IMR-90 (cell line): Measurements from ENCODE around the gene FUBP1. TPM values are rescaled to one million over a fixed set of nuclear protein-coding genes. Genes with fewer than 3 reads are reported as not detected.

ENCODE experiments used
- ATAC-seq: fragments of 200-7000 bp; cut with Tn5 transposase; 2 replicates; pipeline ENCODE4 v1.9.1; 2020; ENCODE audit warnings: low read depth, mild to moderate bottlenecking, moderate library complexity
- Bru-seq: library from RNA; stranded (reverse); fragments of 400-500 nt; gene quantifications from one replicate; lab custom pipeline; 2021; lab: Mats Ljungman, UMichigan
- BruChase-seq, 2 experiments: library from RNA; stranded (reverse); fragments of 400-500 nt; gene quantifications; one replicate each; lab custom pipeline; 2021; lab: Mats Ljungman, UMichigan
- BruUV-seq: library from RNA; stranded (reverse); fragments of 400-500 nt; replicated peaks from 2 replicates; lab custom pipeline; 2021; lab: Mats Ljungman, UMichigan
- CTCF ChIA-PET: fragments of 300-600 bp; formaldehyde crosslinking; extraction: SDS; loops from one replicate; lab custom pipeline; 2021; ENCODE audit warnings: antibody characterized with exemption; lab: Yijun Ruan, JAX
- POLR2A ChIA-PET: fragments of 300-600 bp; sonication (Branson Sonifier 250); formaldehyde crosslinking; loops from one replicate; lab custom pipeline; 2022; ENCODE audit warnings: antibody characterized with exemption; ENCODE audit not compliant: unreplicated experiment; lab: Charles Lee
- DNase-seq: peaks from one replicate; pipeline ENCODE4 v3.0.0; 2013
- H2AFZ ChIP-seq: replicated peaks from 2 replicates; pipeline ENCODE3; 2013; ENCODE audit warnings: low read length, mild to moderate bottlenecking; ENCODE audit not compliant: poor library complexity
- H2AK5ac ChIP-seq: 2 replicates; pipeline ENCODE4 v1.6.1; 2013; ENCODE audit warnings: low read depth, low read length, inconsistent platforms
- H2AK9ac ChIP-seq: replicated peaks from 2 replicates; pipeline ENCODE3; 2013; ENCODE audit warnings: mild to moderate bottlenecking, low read depth, low read length, moderate library complexity; ENCODE audit not compliant: poor library complexity
- H2BK120ac ChIP-seq: 2 replicates; pipeline ENCODE4 v1.6.1; 2013; ENCODE audit warnings: low read depth, low read length, inconsistent platforms
- H2BK15ac ChIP-seq: 3 replicates; pipeline ENCODE4 v1.6.1; 2013; ENCODE audit warnings: low read depth, low read length, inconsistent platforms
- H2BK20ac ChIP-seq: 2 replicates; pipeline ENCODE4 v1.6.1; 2013; ENCODE audit warnings: low read depth, mild to moderate bottlenecking, inconsistent platforms, low read length, moderate library complexity
- H2BK5ac ChIP-seq: 2 replicates; pipeline ENCODE4 v1.6.1; 2013; ENCODE audit warnings: mild to moderate bottlenecking, low read depth, low read length, inconsistent platforms; ENCODE audit not compliant: poor library complexity, severe bottlenecking
- H3K14ac ChIP-seq: replicated peaks from 2 replicates; pipeline ENCODE4 v1.6.1; 2013; ENCODE audit warnings: low read depth, low read length, inconsistent platforms
- H3K18ac ChIP-seq: 2 replicates; pipeline ENCODE4 v1.6.1; 2013; ENCODE audit warnings: low read depth, low read length, control low read depth
- H3K23ac ChIP-seq: 2 replicates; pipeline ENCODE4 v1.6.1; 2013; ENCODE audit warnings: low read depth, low read length, inconsistent platforms
- H3K27ac ChIP-seq: 2 replicates; pipeline ENCODE4 v1.5.1; 2013; ENCODE audit warnings: mild to moderate bottlenecking, control low read depth, low read length; ENCODE audit not compliant: insufficient read depth
- H3K27me3 ChIP-seq: 2 replicates; pipeline ENCODE4 v1.6.1; 2013; ENCODE audit warnings: low read length; ENCODE audit not compliant: control insufficient read depth, insufficient read depth
- H3K36me3 ChIP-seq: 2 replicates; pipeline ENCODE4 v1.6.1; 2013; ENCODE audit warnings: low read length, mixed read lengths; ENCODE audit not compliant: control insufficient read depth, insufficient read depth
- H3K4ac ChIP-seq: 2 replicates; pipeline ENCODE4 v1.6.1; 2013; ENCODE audit warnings: low read depth, low read length, inconsistent platforms
- H3K4me1 ChIP-seq: 2 replicates; pipeline ENCODE4 v1.6.1; 2013; ENCODE audit warnings: low read length, mixed read lengths; ENCODE audit not compliant: control insufficient read depth, insufficient read depth
- H3K4me2 ChIP-seq: 2 replicates; pipeline ENCODE4 v1.6.1; 2013; ENCODE audit warnings: low read depth, mild to moderate bottlenecking, control low read depth, low read length, moderate library complexity
- H3K4me3 ChIP-seq: 2 replicates; pipeline ENCODE4 v1.5.1; 2013; ENCODE audit warnings: low read depth, mild to moderate bottlenecking, control low read depth, low read length, moderate library complexity; ENCODE audit not compliant: insufficient read depth
- H3K56ac ChIP-seq: 2 replicates; pipeline ENCODE4 v1.6.1; 2013; ENCODE audit warnings: low read length, inconsistent platforms; ENCODE audit not compliant: insufficient read depth; ENCODE audit errors: extremely low read depth
- H3K79me1 ChIP-seq, 2 experiments: 2 replicates each; pipeline ENCODE4 v1.6.1; 2013; ENCODE audit warnings: low read length in 2 of 2, inconsistent platforms in 1 of 2, low read depth in 1 of 2
- H3K9ac ChIP-seq: 2 replicates; pipeline ENCODE4 v1.6.1; 2013; ENCODE audit warnings: low read depth, low read length, control low read depth
- H3K9me1 ChIP-seq: 2 replicates; pipeline ENCODE4 v1.6.1; 2013; ENCODE audit warnings: low read length, inconsistent platforms; ENCODE audit not compliant: insufficient read depth
- H3K9me3 ChIP-seq: 2 replicates; pipeline ENCODE4 v1.6.1; 2013; ENCODE audit warnings: low read length; ENCODE audit not compliant: control insufficient read depth, insufficient read depth
- H4K20me1 ChIP-seq: 2 replicates; pipeline ENCODE4 v1.6.1; 2013; ENCODE audit warnings: low read length, inconsistent platforms; ENCODE audit not compliant: insufficient read depth
- H4K5ac ChIP-seq: 2 replicates; pipeline ENCODE4 v1.6.1; 2013; ENCODE audit warnings: mild to moderate bottlenecking, low read depth, low read length, control low read depth
- H4K8ac ChIP-seq, 2 experiments: 2 replicates each; pipeline ENCODE4 v1.6.1; 2013; ENCODE audit warnings: low read depth in 2 of 2, low read length in 2 of 2, control low read depth in 1 of 2, inconsistent platforms in 1 of 2
- H4K91ac ChIP-seq: 2 replicates; pipeline ENCODE4 v1.6.1; 2013; ENCODE audit warnings: low read depth, low read length, inconsistent platforms; ENCODE audit not compliant: insufficient read depth
- BHLHE40 ChIP-seq: fragments of 150-350 bp; IDR thresholded peaks from 2 replicates; pipeline ENCODE4 v1.6.1; 2016; ENCODE audit warnings: mild to moderate bottlenecking, low read depth, low read length
- CTCF ChIP-seq: conservative IDR thresholded peaks from 2 replicates; pipeline ENCODE4 v1.5.1; 2012; ENCODE audit warnings: mild to moderate bottlenecking, low read depth, low read length, improper control_type of control experiment
- MAZ ChIP-seq: IDR thresholded peaks from 2 replicates; pipeline ENCODE4 v1.6.1; 2012; ENCODE audit warnings: low read depth, mild to moderate bottlenecking, low read length, improper control_type of control experiment, moderate library complexity, borderline replicate concordance
- NFE2L2 ChIP-seq: fragments of 150-350 bp; IDR thresholded peaks from 2 replicates; pipeline ENCODE4 v1.6.1; 2016; ENCODE audit warnings: low read depth, mild to moderate bottlenecking, low read length
- RCOR1 ChIP-seq: IDR thresholded peaks from 2 replicates; pipeline ENCODE4 v1.6.1; 2012; ENCODE audit warnings: mild to moderate bottlenecking, low read length, improper control_type of control experiment; ENCODE audit not compliant: insufficient replicate concordance
- SMC3 ChIP-seq: fragments of 150-350 bp; IDR thresholded peaks from 2 replicates; pipeline ENCODE4 v1.6.1; 2016; ENCODE audit warnings: low read depth, mild to moderate bottlenecking, antibody characterized with exemption, low read length, moderate library complexity
- WGBS, 2 experiments: methylation state at CpG; one replicate each; pipeline versions ENCODE4 v1.1.5 to v1.1.7; 2013; ENCODE audit warnings: missing lambda C conversion rate in 2 of 2; ENCODE audit not compliant: insufficient read length in 1 of 2; ENCODE audit errors: extremely low coverage in 2 of 2; 5-methylcytosine and 5-hydroxymethylcytosine counted together
- dilution Hi-C: fragments of 300-500 bp; cut with HindIII; formaldehyde crosslinking; loops from one replicate; pipeline ENCODE4 v1.14.3; 2018; ENCODE audit warnings: low sequenced_read_pairs; ENCODE audit not compliant: unreplicated experiment
- in situ Hi-C: fragments of 300-500 bp; cut with MboI; formaldehyde crosslinking; loops from 3 replicates; pipeline ENCODE4 v1.14.3; 2019; ENCODE audit warnings: low sequenced_read_pairs, inconsistent platforms, mixed read lengths
- intact Hi-C: fragments of 100-400 bp; cut with micrococcal nuclease; formaldehyde crosslinking; loops from 2 replicates; pipeline ENCODE4 v1.10.0; 2022
- long read RNA-seq: library from polyadenylated mRNA; unstranded; transcript quantifications from one replicate; pipeline ENCODE4 v2.0.0, GENCODE V29; 2021; ENCODE audit not compliant: unreplicated experiment
- polyA plus RNA-seq, 3 experiments: library from polyadenylated mRNA; depleted of rRNA; stranded (reverse); fragments of >200 nt; gene quantifications; 2 replicates each; pipeline ENCODE4 v1.2.3, GENCODE V29; 2012; ENCODE audit warnings: low replicate concordance in 1 of 3
- total RNA-seq: library from RNA; depleted of rRNA; stranded (reverse); fragments of >200 nt; gene quantifications from 2 replicates; pipeline ENCODE4 v1.2.3, GENCODE V29; 2012; rRNA removed
- TF ChIP-seq, protein P1 (sequence below): fragments of 150-350 bp; IDR thresholded peaks from 2 replicates; pipeline ENCODE4 v1.6.1; 2016; ENCODE audit warnings: low read depth, mild to moderate bottlenecking, low read length, moderate library complexity, borderline replicate concordance

Gene FUBP1, protein sequence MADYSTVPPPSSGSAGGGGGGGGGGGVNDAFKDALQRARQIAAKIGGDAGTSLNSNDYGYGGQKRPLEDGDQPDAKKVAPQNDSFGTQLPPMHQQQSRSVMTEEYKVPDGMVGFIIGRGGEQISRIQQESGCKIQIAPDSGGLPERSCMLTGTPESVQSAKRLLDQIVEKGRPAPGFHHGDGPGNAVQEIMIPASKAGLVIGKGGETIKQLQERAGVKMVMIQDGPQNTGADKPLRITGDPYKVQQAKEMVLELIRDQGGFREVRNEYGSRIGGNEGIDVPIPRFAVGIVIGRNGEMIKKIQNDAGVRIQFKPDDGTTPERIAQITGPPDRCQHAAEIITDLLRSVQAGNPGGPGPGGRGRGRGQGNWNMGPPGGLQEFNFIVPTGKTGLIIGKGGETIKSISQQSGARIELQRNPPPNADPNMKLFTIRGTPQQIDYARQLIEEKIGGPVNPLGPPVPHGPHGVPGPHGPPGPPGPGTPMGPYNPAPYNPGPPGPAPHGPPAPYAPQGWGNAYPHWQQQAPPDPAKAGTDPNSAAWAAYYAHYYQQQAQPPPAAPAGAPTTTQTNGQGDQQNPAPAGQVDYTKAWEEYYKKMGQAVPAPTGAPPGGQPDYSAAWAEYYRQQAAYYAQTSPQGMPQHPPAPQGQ
- total RNA-seq (129 and 165 TPM in 2 replicates), polyA plus RNA-seq (2012; rRNA removed) (74.7 and 94.7 TPM in 2 replicates), Bru-seq, nascent RNA (percentile 97 among the genes with signal in this experiment), BruChase-seq, experiment 1, labeled RNA remaining after a 6-hour chase (percentile 89 among the genes with signal in this experiment), BruChase-seq, experiment 2, labeled RNA remaining after a 2-hour chase (percentile 90 among the genes with signal in this experiment)
- 14.7 and 36.6 TPM in 2 replicates for polyA plus RNA-seq (2012; cell fraction: cytosol; rRNA removed)
- polyA plus RNA-seq (2012; cell fraction: nucleus; rRNA removed; ENCODE audit: low replicate concordance) = 42.8 and 180 TPM in 2 replicates
- long read RNA-seq, transcript FUBP1-203 (20 exons, 2,378 nt) = major isoform, 23 of 73 reads
- long read RNA-seq, partial matches to known transcripts = 14 of 73 reads
- long read RNA-seq, other reads (novel, unspliced or antisense) = 36 of 73 reads

GRCh38 chr1:77978969-77979876 lies at the start of gene FUBP1:
Gene FUBP1, minus strand, starts transcription at chr1:77979072. Its CDS starts 68 bp downstream, at chr1:77979004.
- Histone ChIP-seq H2BK120ac (peak within 1 kb of the TSS; percentile 91), H2AK5ac (peak within 1 kb of the TSS; percentile 84), H3K27me3 (no peaks in the 10 kb centered on the region), H3K23ac (peak within 1 kb of the TSS; percentile 97), H3K18ac (peak within 1 kb of the TSS; percentile 70), H3K27ac (peak within 1 kb of the TSS; percentile 92), H3K56ac (peak within 1 kb of the TSS; percentile 97), H3K4ac (peak within 1 kb of the TSS; percentile 97), H2AFZ (peak within 1 kb of the TSS; percentile 93), H3K4me2 (peak within 1 kb of the TSS; percentile 91), H3K9ac (peak within 1 kb of the TSS; percentile 96), H3K9me3 (no peaks in the 10 kb centered on the region), H3K4me3 (peak within 1 kb of the TSS; percentile 62), H4K8ac (peak within 1 kb of the TSS; percentile 90 to 97), H3K4me1 (0 out of 2 replicates have a peak, but pooled peaks cover 2% of the 10 kb centered on the region), H2AK9ac (peak within 1 kb of the TSS; percentile 98), H2BK5ac (peak within 1 kb of the TSS; percentile 88), H3K79me1 (peaks cover 4 to 18% of the 10 kb centered on the region in 2 experiments; a peak in 2 of 4 replicates), H3K14ac (peak within 1 kb of the TSS; percentile 99), H3K9me1 (no peaks in the 10 kb centered on the region), H3K36me3 (peaks cover 6% of the 10 kb centered on the region), H4K5ac (peak within 1 kb of the TSS; percentile 89), H2BK15ac (peak within 1 kb of the TSS; percentile 80; the same call in 2 of the 3 replicates), H4K91ac (peak within 1 kb of the TSS; percentile 92), H2BK20ac (peak within 1 kb of the TSS; percentile 62), H4K20me1 (peaks cover 39% of the 10 kb centered on the region)
- DNase-seq (peak; percentile 99), ATAC-seq (peak; percentile 86)
- BruUV-seq = TSS peak; percentile 58
- dilution Hi-C loops (no loop called here), intact Hi-C loops (loop anchor here (1.0 kb wide), 2 partner anchors 25 to 135 kb away; partner anchors contain the start of gene DNAJB4), in situ Hi-C loops (loop anchor here (10.0 kb wide), 1 partner anchor 136 kb away; no protein-coding TSS in a partner anchor)
- 0% methylated on average over 24 of the region's 57 CpGs; no CpG with 5 or more reads in 1 of the 2 experiments for WGBS, 2 experiments
- POLR2A ChIA-PET = interaction anchor here (0.6 to 1.2 kb wide), 2 partner anchors 25 to 493 kb away, joined by 9 to 27 read pairs; partner anchors contain the start of gene DNAJB4
- CTCF ChIA-PET = interaction anchor here (0.6 to 1.4 kb wide), 7 partner anchors 12 to 151 kb away, joined by 3 to 4 read pairs (median 3); no protein-coding TSS in a partner anchor
- TF ChIP-seq NFE2L2 (no peak), BHLHE40 (peak; percentile 27; the same call in 1 of the 2 replicates), CTCF (peak; percentile 65), MAZ (no peak), SMC3 (peak; percentile 45), RCOR1 (no peak)
- TF ChIP-seq, protein P1, sequence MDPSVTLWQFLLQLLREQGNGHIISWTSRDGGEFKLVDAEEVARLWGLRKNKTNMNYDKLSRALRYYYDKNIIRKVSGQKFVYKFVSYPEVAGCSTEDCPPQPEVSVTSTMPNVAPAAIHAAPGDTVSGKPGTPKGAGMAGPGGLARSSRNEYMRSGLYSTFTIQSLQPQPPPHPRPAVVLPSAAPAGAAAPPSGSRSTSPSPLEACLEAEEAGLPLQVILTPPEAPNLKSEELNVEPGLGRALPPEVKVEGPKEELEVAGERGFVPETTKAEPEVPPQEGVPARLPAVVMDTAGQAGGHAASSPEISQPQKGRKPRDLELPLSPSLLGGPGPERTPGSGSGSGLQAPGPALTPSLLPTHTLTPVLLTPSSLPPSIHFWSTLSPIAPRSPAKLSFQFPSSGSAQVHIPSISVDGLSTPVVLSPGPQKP = no peak
